HG02970 (cell line): ENCODE measurements around the gene GABRG3.

Source experiments
- ATAC-seq: cut with Tn5 transposase; IDR thresholded peaks from one replicate; pipeline ENCODE4 v1.9.1; 2021; ENCODE audit warnings: mild to moderate bottlenecking, moderate library complexity, moderate number of reproducible peaks; ENCODE audit not compliant: unreplicated experiment, low FRiP score

Gene GABRG3

GRCh38 chr15:27587810-27588209 lies 616.8 kb downstream of the GABRG3 start:
- ATAC-seq, result no peak

- no peak for ATAC-seq
These were observed 618.3 kb downstream of the GABRG3 start for GRCh38 chr15:27589260-27589659.

GRCh38 chr15:27589782-27590181 lies 618.8 kb downstream of the GABRG3 start:
- ATAC-seq, result no peak
